ENCODE results near the gene TCF19.

- TF ChIP-seq, protein P1, sequence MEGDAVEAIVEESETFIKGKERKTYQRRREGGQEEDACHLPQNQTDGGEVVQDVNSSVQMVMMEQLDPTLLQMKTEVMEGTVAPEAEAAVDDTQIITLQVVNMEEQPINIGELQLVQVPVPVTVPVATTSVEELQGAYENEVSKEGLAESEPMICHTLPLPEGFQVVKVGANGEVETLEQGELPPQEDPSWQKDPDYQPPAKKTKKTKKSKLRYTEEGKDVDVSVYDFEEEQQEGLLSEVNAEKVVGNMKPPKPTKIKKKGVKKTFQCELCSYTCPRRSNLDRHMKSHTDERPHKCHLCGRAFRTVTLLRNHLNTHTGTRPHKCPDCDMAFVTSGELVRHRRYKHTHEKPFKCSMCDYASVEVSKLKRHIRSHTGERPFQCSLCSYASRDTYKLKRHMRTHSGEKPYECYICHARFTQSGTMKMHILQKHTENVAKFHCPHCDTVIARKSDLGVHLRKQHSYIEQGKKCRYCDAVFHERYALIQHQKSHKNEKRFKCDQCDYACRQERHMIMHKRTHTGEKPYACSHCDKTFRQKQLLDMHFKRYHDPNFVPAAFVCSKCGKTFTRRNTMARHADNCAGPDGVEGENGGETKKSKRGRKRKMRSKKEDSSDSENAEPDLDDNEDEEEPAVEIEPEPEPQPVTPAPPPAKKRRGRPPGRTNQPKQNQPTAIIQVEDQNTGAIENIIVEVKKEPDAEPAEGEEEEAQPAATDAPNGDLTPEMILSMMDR (IDR thresholded peaks at IDR 0.05; ENCODE audit: low read depth, low read length), result no peak
- no peak for TF ChIP-seq EZH2phosphoT487 (IDR thresholded peaks at IDR 0.05; ENCODE audit: low read depth)
These were observed 18.8 kb upstream of the TCF19 start for GRCh38 chr6:31139599-31139998.

Data from OCI-LY3 (cell line).